Stimulated activated memory B cell treated with anti-CD40 and anti-IgM and Interleukin-4, amounts not matched to agents 10 μg/mL and 1 μg/mL and 100 μg/mL, for 72 hours (primary cell): ENCODE measurements around the gene F2RL3.
"Not testable (repeated sequence)": the region's sequence is repeated elsewhere in the genome, so short reads cannot be mapped to it uniquely, and the experiment has no call there.

Source experiments
- ATAC-seq: fragments of 150-1000 bp; cut with Tn5 transposase; 2 replicates; pipeline ENCODE4 v1.10.0; 2021
- H3K27ac Mint-ChIP-seq: one replicate; pipeline ENCODE4 v1.8.0; 2022; ENCODE audit warnings: mild to moderate bottlenecking, mixed read lengths
- H3K27me3 Mint-ChIP-seq: one replicate; pipeline ENCODE4 v1.8.0; 2022; ENCODE audit warnings: mixed read lengths
- H3K36me3 Mint-ChIP-seq: one replicate; pipeline ENCODE4 v1.8.0; 2022; ENCODE audit warnings: mixed read lengths
- H3K4me1 Mint-ChIP-seq: one replicate; pipeline ENCODE4 v1.8.0; 2022; ENCODE audit warnings: mixed read lengths
- H3K4me3 Mint-ChIP-seq: one replicate; pipeline ENCODE4 v1.8.0; 2022; ENCODE audit warnings: mild to moderate bottlenecking, moderate library complexity, mixed read lengths
- H3K9me3 Mint-ChIP-seq: one replicate; pipeline ENCODE4 v1.8.0; 2022; ENCODE audit warnings: mixed read lengths

The F2RL3 gene

DNA sequence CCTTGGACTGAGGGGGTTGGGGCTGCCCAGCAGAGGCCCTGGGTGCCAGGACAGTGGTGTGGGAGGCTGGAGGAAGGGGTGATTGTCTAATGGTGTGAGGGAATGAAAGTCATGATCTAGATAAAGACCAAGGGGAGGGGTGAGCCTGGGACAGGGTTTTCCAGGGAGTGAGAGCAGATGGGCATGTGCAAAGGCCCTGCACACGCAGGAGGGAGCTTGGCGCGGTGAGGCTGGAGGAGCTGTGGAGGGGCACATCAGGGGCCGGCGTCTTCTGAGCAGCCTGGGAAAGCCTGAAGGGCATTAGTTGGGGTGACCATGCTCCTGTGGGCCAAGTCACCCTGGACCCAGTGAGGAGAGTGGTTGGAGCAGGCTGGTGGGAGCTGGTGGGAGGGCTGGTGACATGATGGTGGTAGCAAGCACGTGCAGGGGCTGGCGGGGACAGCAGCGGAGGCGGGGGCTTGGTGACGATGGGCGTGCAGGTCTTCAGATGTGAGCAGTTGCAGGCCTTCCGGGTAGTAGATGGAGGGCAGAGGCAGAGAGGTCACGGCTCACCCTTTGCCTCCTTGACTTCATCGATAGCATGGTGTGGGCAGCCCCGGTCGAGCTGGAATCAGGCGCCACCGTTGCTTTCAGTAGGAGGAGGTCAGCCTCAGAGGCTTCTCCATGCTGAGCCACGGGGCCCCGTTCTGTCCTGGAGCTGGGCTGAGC is 20.2 kb upstream of the F2RL3 start:
- Mint-ChIP-seq H3K27ac (no peak overlapping the region), H3K4me3 (no peak overlapping the region), H3K36me3 (peaks cover 79% of the 10 kb centered on the region), H3K9me3 (no peaks in the 10 kb centered on the region), H3K4me1 (peaks cover 1% of the 10 kb centered on the region), H3K27me3 (no peaks in the 10 kb centered on the region)
- ATAC-seq = no peak

GRCh38 chr19:16869331-16869972 is 19.3 kb upstream of the F2RL3 start:
- no peaks in the 10 kb centered on the region for H3K27me3 Mint-ChIP-seq
- H3K36me3 Mint-ChIP-seq = peaks cover 79% of the 10 kb centered on the region
- no peak overlapping the region for H3K4me3 Mint-ChIP-seq

GRCh38 chr19:16871871-16872270 is 16.9 kb upstream of the F2RL3 start:
- H3K4me3 Mint-ChIP-seq = no peak overlapping the region
- no peak for ATAC-seq
- H3K27ac Mint-ChIP-seq = no peak overlapping the region

More at GRCh38 chr19:16869331-16869972, 19.3 kb upstream of the F2RL3 start:
- H3K9me3 Mint-ChIP-seq = peaks cover 4% of the 10 kb centered on the region
- H3K4me1 Mint-ChIP-seq = peaks cover 10% of the 10 kb centered on the region
- no peak overlapping the region for H3K27ac Mint-ChIP-seq
- no peak for ATAC-seq

GRCh38 chr19:16872728-16873127 is 16.1 kb upstream of the F2RL3 start:
- H3K4me1 Mint-ChIP-seq = peaks cover 43% of the 10 kb centered on the region
- H3K9me3 Mint-ChIP-seq = peaks cover 16% of the 10 kb centered on the region
- H3K36me3 Mint-ChIP-seq = peaks cover 85% of the 10 kb centered on the region
- H3K4me3 Mint-ChIP-seq = no peak overlapping the region
- H3K27me3 Mint-ChIP-seq = no peaks in the 10 kb centered on the region
- ATAC-seq = no peak
- H3K27ac Mint-ChIP-seq = no peak overlapping the region

More at GRCh38 chr19:16871871-16872270, 16.9 kb upstream of the F2RL3 start:
- Mint-ChIP-seq H3K36me3 (peaks cover 84% of the 10 kb centered on the region), H3K4me1 (peaks cover 34% of the 10 kb centered on the region), H3K27me3 (no peaks in the 10 kb centered on the region), H3K9me3 (peaks cover 16% of the 10 kb centered on the region)

GRCh38 chr19:16873594-16873993 is 15.2 kb upstream of the F2RL3 start:
- peak overlapping the region; percentile 93 for H3K27ac Mint-ChIP-seq
- no peak for ATAC-seq
- no peak overlapping the region for H3K4me3 Mint-ChIP-seq
- peaks cover 43% of the 10 kb centered on the region for H3K4me1 Mint-ChIP-seq
- H3K27me3 Mint-ChIP-seq = no peaks in the 10 kb centered on the region
- H3K36me3 Mint-ChIP-seq = peaks cover 85% of the 10 kb centered on the region
- H3K9me3 Mint-ChIP-seq = peaks cover 16% of the 10 kb centered on the region

GRCh38 chr19:16874250-16874977 is 14.4 kb upstream of the F2RL3 start:
- peaks cover 43% of the 10 kb centered on the region for H3K4me1 Mint-ChIP-seq

GRCh38 chr19:16874978-16875299 is 13.9 kb upstream of the F2RL3 start:
- H3K27me3 Mint-ChIP-seq, ATAC-seq: not testable (repeated sequence)
- Mint-ChIP-seq H3K27ac (peak overlapping the region; percentile 93), H3K36me3 (peaks cover 90% of the 10 kb centered on the region), H3K9me3 (peaks cover 16% of the 10 kb centered on the region), H3K4me3 (peak overlapping the region; percentile 11), H3K4me1 (peaks cover 43% of the 10 kb centered on the region)

More at GRCh38 chr19:16874250-16874977, 14.4 kb upstream of the F2RL3 start:
- no peak for ATAC-seq
- H3K27me3 Mint-ChIP-seq = no peaks in the 10 kb centered on the region
- peaks cover 16% of the 10 kb centered on the region for H3K9me3 Mint-ChIP-seq
- H3K36me3 Mint-ChIP-seq = peaks cover 90% of the 10 kb centered on the region
- peak overlapping the region; percentile 93 for H3K27ac Mint-ChIP-seq
- peak overlapping the region; percentile 11 for H3K4me3 Mint-ChIP-seq

DNA sequence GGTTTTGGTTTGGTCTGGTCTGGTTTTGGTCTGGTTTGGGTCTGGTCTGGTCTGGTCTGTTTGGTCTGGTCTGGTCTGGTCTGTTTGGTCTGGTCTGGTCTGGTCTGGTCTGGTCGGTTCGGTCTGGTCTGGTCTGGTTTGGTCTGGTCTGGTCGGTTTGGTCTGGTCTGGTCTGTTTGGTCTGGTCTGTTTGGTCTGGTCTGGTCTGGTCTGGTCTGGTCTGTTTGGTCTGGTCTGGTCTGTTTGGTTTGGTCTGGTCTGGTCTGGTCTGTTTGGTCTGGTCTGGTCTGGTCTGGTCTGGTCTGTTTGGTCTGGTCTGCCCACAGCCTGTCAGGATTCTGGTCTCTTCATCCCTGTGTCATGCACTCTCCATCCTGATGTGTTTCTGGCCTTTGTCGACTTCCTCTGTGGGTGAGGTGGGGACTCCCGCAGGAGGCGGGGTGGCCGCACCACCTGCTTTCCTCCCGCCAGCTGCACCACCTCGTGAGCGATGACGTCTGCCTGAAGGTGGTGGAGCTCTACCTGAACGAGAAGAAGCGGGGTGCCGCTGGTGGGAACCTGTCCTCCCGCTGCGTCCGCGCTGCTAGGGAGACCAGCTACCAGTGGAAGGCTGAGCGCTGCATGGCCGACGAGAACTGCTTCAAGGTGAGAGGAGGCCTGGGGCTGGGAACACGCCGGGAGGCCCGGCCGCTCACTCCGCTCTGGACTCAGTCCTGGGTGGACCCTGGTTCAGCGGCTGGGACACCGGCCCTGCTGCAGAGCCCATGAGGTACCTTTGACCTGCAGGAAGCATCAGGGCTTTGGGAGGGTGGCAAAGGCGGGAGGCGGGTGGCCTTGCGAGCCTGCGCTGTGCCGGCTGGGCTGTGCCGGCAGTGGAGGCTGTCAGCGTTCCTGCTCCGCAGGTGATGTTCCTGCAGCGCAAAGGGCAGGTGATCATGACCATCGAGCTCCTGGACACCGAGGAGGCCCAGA is 12.9 kb upstream of the F2RL3 start:
- H3K27ac Mint-ChIP-seq = peak overlapping the region; percentile 93
- H3K9me3 Mint-ChIP-seq = peaks cover 19% of the 10 kb centered on the region
- H3K4me3 Mint-ChIP-seq = no peak overlapping the region
- ATAC-seq = peak; percentile 73
- peaks cover 95% of the 10 kb centered on the region for H3K36me3 Mint-ChIP-seq
- no peaks in the 10 kb centered on the region for H3K27me3 Mint-ChIP-seq
- peaks cover 43% of the 10 kb centered on the region for H3K4me1 Mint-ChIP-seq

GRCh38 chr19:16876904-16877361 is 11.9 kb upstream of the F2RL3 start:
- Mint-ChIP-seq H3K27me3 (no peaks in the 10 kb centered on the region), H3K4me3 (no peak overlapping the region), H3K27ac (peak overlapping the region; percentile 93), H3K36me3 (peaks cover 93% of the 10 kb centered on the region), H3K9me3 (peaks cover 22% of the 10 kb centered on the region), H3K4me1 (peaks cover 43% of the 10 kb centered on the region)
- peak; percentile 29 for ATAC-seq

- Mint-ChIP-seq H3K36me3 (peaks cover 87% of the 10 kb centered on the region), H3K9me3 (peaks cover 26% of the 10 kb centered on the region), H3K4me3 (no peak overlapping the region), H3K27ac (peak overlapping the region; percentile 93), H3K27me3 (no peaks in the 10 kb centered on the region), H3K4me1 (peaks cover 43% of the 10 kb centered on the region)
- ATAC-seq = no peak
Observed at GRCh38 chr19:16877581-16877980, 11.2 kb upstream of the F2RL3 start.

GRCh38 chr19:16878181-16878965 is 10.4 kb upstream of the F2RL3 start:
- no peak overlapping the region for H3K27ac Mint-ChIP-seq
- H3K4me3 Mint-ChIP-seq = no peak overlapping the region
- peak; percentile 22 for ATAC-seq
- H3K27me3 Mint-ChIP-seq = no peaks in the 10 kb centered on the region
- H3K36me3 Mint-ChIP-seq = peaks cover 80% of the 10 kb centered on the region
- H3K4me1 Mint-ChIP-seq = peaks cover 43% of the 10 kb centered on the region
- H3K9me3 Mint-ChIP-seq = peaks cover 31% of the 10 kb centered on the region

DNA sequence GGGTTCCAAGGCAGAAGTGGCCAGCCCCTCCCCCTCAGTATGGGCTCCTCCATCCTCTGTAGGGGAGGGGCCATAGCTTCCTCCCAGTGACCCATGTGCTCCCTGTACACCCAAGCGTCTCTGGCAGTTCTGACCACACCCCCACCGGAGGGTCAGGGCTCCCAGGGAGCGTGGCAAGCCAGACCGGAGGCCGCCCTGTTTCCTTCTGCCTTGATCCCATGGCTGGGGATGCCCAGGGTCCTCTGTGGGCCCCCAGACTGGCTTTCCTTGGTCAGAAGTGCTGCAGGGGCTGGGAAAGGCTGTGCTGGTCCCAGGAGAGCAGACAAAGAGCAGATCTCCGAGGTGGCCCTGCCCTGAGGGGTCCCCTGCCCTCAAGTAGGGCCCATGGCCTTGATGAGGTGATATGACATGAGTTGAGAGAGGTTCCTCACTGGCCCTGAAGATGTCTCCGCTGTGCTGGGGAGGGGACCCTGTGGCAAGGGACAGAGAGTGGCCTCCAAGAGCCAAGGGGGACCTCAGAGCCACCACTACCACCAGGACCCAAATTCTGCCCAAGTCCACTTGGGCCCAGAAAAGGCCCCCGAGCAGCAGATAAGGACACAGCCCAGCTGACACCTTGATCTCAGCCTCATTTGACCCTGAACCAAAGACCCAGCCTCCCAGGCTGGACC is 7.8 kb upstream of the F2RL3 start:
- no peaks in the 10 kb centered on the region for H3K27me3 Mint-ChIP-seq

DNA sequence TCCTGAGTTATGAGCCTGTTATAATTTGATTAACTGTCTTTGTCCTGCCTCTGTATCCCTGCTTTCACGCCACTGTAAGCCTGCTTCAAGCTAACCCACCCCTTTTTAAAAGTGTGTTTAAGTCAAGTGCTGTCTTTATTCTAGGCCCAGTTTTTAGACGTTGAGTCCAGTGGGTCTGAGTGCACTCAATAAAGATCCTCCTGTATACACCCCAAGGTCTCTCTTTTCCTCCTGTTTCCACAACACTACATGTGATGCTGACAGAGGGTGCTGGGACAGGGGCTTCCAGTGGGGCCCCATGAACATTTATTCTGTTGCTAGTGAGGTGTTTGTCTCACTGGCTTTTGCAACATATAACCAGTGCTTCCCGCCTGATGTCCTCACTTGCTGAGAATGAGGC is 6.7 kb upstream of the F2RL3 start:
- H3K9me3 Mint-ChIP-seq = peaks cover 15% of the 10 kb centered on the region
- no peak overlapping the region for H3K4me3 Mint-ChIP-seq

More for the DNA sequence above, 7.8 kb upstream of the F2RL3 start:
- ATAC-seq = no peak
- Mint-ChIP-seq H3K4me3 (no peak overlapping the region), H3K27ac (no peak overlapping the region), H3K9me3 (peaks cover 15% of the 10 kb centered on the region), H3K36me3 (peaks cover 54% of the 10 kb centered on the region), H3K4me1 (peaks cover 18% of the 10 kb centered on the region)

More for the DNA sequence above, 6.7 kb upstream of the F2RL3 start:
- H3K36me3 Mint-ChIP-seq = peaks cover 43% of the 10 kb centered on the region
- H3K27me3 Mint-ChIP-seq = no peaks in the 10 kb centered on the region
- H3K27ac Mint-ChIP-seq = no peak overlapping the region
- no peak for ATAC-seq
- peaks cover 7% of the 10 kb centered on the region for H3K4me1 Mint-ChIP-seq
